HG02981 (cell line): ENCODE results near the gene MYCN.

Source experiments
- ATAC-seq: cut with Tn5 transposase; IDR thresholded peaks from one replicate; pipeline ENCODE4 v1.9.1; 2021; ENCODE audit warnings: mild to moderate bottlenecking, moderate library complexity; ENCODE audit not compliant: unreplicated experiment

Gene MYCN

GRCh38 chr2:15992457-15993231 is 52.3 kb downstream of the MYCN start:
- no peak for ATAC-seq

GRCh38 chr2:15993232-15993610 is 52.9 kb downstream of the MYCN start:
- no peak for ATAC-seq

- ATAC-seq, result no peak
Measured at GRCh38 chr2:15993666-15994065, 53.3 kb downstream of the MYCN start.

GRCh38 chr2:15995603-15996002 is 55.3 kb downstream of the MYCN start:
- ATAC-seq, result no peak
